ENCODE results near the gene MC2R. TPM values are rescaled to one million over a fixed set of nuclear protein-coding genes. Genes with fewer than 3 reads are reported as not detected.

Gene MC2R
- total RNA-seq, 1 experiment from 2014 or later: not detected

DNA sequence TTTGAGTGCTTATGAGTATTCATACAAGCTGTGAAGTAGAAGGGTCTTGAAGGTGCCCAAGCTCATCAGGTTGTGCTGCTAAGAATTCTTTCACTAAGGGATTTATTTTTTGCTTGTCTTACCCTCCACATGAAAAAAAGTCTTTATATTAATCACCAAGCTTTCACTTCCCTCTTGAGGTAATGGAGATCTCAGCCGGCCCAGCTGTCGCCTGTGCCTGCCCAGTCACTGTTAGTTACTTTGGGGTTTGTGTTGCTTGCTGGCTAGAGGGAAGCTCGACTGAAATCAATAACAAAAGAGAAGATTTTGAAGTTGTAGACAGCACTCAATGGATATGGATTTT is 21.9 kb downstream of the MC2R start:
- no peak overlapping the region for H3K14ac ChIP-seq (ENCODE audit: insufficient read depth, low read length)
- no peak overlapping the region for H3K4me3 Mint-ChIP-seq
- H4K8ac ChIP-seq (replicated peaks; ENCODE audit: insufficient read length, low read depth, low read length): no peak overlapping the region
- H3T11ph ChIP-seq (ENCODE audit: low read length): no peak overlapping the region
- no peak overlapping the region for H2BK120ac ChIP-seq (ENCODE audit: low read depth, low read length, poor library complexity, severe bottlenecking)
- DNase-seq: no peak
- H3K79me1 ChIP-seq (ENCODE audit: insufficient read depth, low read depth, low read length, poor library complexity, severe bottlenecking): no peaks in the 10 kb centered on the region
- H3K4me2 ChIP-seq (ENCODE audit: insufficient read depth, insufficient read length, low read length): no peak overlapping the region
- H4K91ac ChIP-seq (ENCODE audit: insufficient read length, low read depth, low read length): no peak overlapping the region
- H3K4me1 ChIP-seq (ENCODE audit: insufficient read depth, low read length): no peaks in the 10 kb centered on the region
- H3K23me2 ChIP-seq (ENCODE audit: insufficient read length, low read depth, low read length, poor library complexity, severe bottlenecking): no peaks in the 10 kb centered on the region
- no peaks in the 10 kb centered on the region for H3K9me3 ChIP-seq (ENCODE audit: control insufficient read depth, low read depth, low read length)
- no peaks in the 10 kb centered on the region for H3K9me3 Mint-ChIP-seq
- H3K27ac Mint-ChIP-seq: no peak overlapping the region
- no peak overlapping the region for H3K56ac ChIP-seq (ENCODE audit: insufficient read length, low read depth, low read length)
- no peak overlapping the region for H3K27ac ChIP-seq (ENCODE audit: insufficient read length, low read depth, low read length)
- no peak overlapping the region for H3K9ac ChIP-seq (ENCODE audit: extremely low read depth, insufficient read length, low read length)
- H3K36me3 Mint-ChIP-seq (ENCODE audit: insufficient read depth in 1 of 3, low read depth in 3 of 3): no peaks in the 10 kb centered on the region
- no peak for TF ChIP-seq CTCF (conservative IDR thresholded peaks at IDR 0.05)
- H3K79me2 ChIP-seq (ENCODE audit: insufficient read depth, low read length): no peaks in the 10 kb centered on the region
- H3K4ac ChIP-seq (ENCODE audit: low read depth, low read length): no peak overlapping the region
- H2BK15ac ChIP-seq (ENCODE audit: low read depth, low read length): no peak overlapping the region
- H2BK5ac ChIP-seq (ENCODE audit: insufficient read length, low read length): no peak overlapping the region
- H2BK20ac ChIP-seq (ENCODE audit: low read depth, low read length, poor library complexity, severe bottlenecking): no peak overlapping the region
- H2AK5ac ChIP-seq (ENCODE audit: insufficient read length, low read length): no peak overlapping the region
- no peaks in the 10 kb centered on the region for H3K27me3 ChIP-seq (ENCODE audit: insufficient read depth, low read length)
- H2BK12ac ChIP-seq (ENCODE audit: insufficient read length, low read depth, low read length): no peak overlapping the region
- H2AFZ ChIP-seq (ENCODE audit: low read length): no peak overlapping the region
- no peaks in the 10 kb centered on the region for H4K20me1 ChIP-seq (ENCODE audit: control insufficient read depth, insufficient read depth, insufficient read length)
- H3K23ac ChIP-seq (ENCODE audit: insufficient read length, low read depth, low read length): no peak overlapping the region
- WGBS (ENCODE audit: extremely low coverage, insufficient read length, low lambda C conversion rate): no CpG with 5 or more reads among the region's 3 CpGs
- H4K5ac ChIP-seq (ENCODE audit: insufficient read length, low read depth, low read length): no peak overlapping the region
- H3K4me1 Mint-ChIP-seq: peaks cover 0 to 18% of the 10 kb centered on the region in 2 experiments; a peak in 3 of 4 replicates
- H3K18ac ChIP-seq (ENCODE audit: insufficient read length, low read depth, low read length): no peak overlapping the region
- H3K27me3 Mint-ChIP-seq (ENCODE audit: low read depth): no peaks in the 10 kb centered on the region; the same call in 1 of the 2 replicates
